K562 (cell line): ENCODE measurements around the gene CTAGE1. TPM values are rescaled to one million over a fixed set of nuclear protein-coding genes. Genes with fewer than 3 reads are reported as not detected.

Source experiments
- ATAC-seq: fragments of 200-7000 bp; cut with Tn5 transposase; 3 replicates; pipeline ENCODE4 v1.9.1; 2020; ENCODE audit warnings: moderate library complexity
- BruUV-seq: library from RNA; stranded (reverse); fragments of 400-500 nt; replicated peaks from 2 replicates; lab custom pipeline; 2021; lab: Mats Ljungman, UMichigan
- CTCF ChIA-PET: fragments of 300-600 bp; formaldehyde crosslinking; extraction: SDS; loops from one replicate; lab custom pipeline; 2021; ENCODE audit warnings: low intra/inter-chr PET ratio; lab: Yijun Ruan, JAX
- POLR2A ChIA-PET: fragments of 300-600, 350-650 bp; sonication (Branson Sonifier 250); formaldehyde crosslinking; extraction: SDS; loops from one replicate; lab custom pipeline; 2021; ENCODE audit warnings: antibody characterized with exemption, inconsistent platforms; lab: Yijun Ruan, JAX
- DNase-seq, 4 experiments: peaks; one replicate each; pipeline versions ENCODE4 v3.0.0 to v3.0.0-alpha.2; 2011 to 2018; ENCODE audit warnings: low spot score in 3 of 4, mixed read lengths in 3 of 4; ENCODE audit errors: extremely low read depth in 1 of 4
- FAIRE-seq: peaks from 2 replicates; lab custom pipeline; 2011; peaks lifted over from hg19 to GRCh38; lab: Jason Lieb, UNC
- H2AFZ ChIP-seq: 2 replicates; pipeline ENCODE4 v1.6.0; 2011; ENCODE audit warnings: low read depth, low read length, control low read depth, inconsistent platforms
- H3K27ac ChIP-seq: fragments of 200-600 bp; 3 replicates; pipeline ENCODE4 v1.8.0; 2011; ENCODE audit warnings: low read depth, mild to moderate bottlenecking, control low read depth, inconsistent platforms, low read length, moderate library complexity, mixed read lengths; ENCODE audit errors: extremely low read depth
- H3K27me3 ChIP-seq, 2 experiments: fragments of 300-600 bp in 1 of 2; 2 replicates in 1 of 2; 3 replicates in 1 of 2; pipeline versions ENCODE4 v1.6.0 to v1.8.0; 2011; ENCODE audit warnings: inconsistent platforms in 2 of 2, low read length in 2 of 2, mild to moderate bottlenecking in 1 of 2, mixed read lengths in 1 of 2, moderate library complexity in 1 of 2; ENCODE audit not compliant: control insufficient read depth in 2 of 2, insufficient read depth in 2 of 2
- H3K36me3 ChIP-seq: fragments of 300-600 bp; 3 replicates; pipeline ENCODE4 v1.8.0; 2011; ENCODE audit warnings: mild to moderate bottlenecking, low read length, inconsistent platforms; ENCODE audit not compliant: control insufficient read depth, insufficient read depth
- H3K4me1 ChIP-seq, 2 experiments: fragments of 200-600 bp in 1 of 2; replicated peaks in 1 of 2; 2 replicates in 1 of 2; 3 replicates in 1 of 2; pipeline versions ENCODE4 v1.5.1 to v1.8.0; 2011; ENCODE audit warnings: inconsistent platforms in 2 of 2, low read length in 2 of 2, mild to moderate bottlenecking in 1 of 2, mixed read lengths in 1 of 2, moderate library complexity in 1 of 2; ENCODE audit not compliant: control insufficient read depth in 2 of 2, insufficient read depth in 2 of 2
- H3K4me2 ChIP-seq: 2 replicates; pipeline ENCODE4 v1.6.1; 2011; ENCODE audit warnings: low read length, control low read depth, inconsistent platforms, mixed read lengths; ENCODE audit not compliant: insufficient read depth
- H3K4me3 ChIP-seq: fragments of 200-600 bp; sonication (generic), shearing (Covaris generic); 2 replicates; pipeline ENCODE4 v1.5.1; 2016; ENCODE audit warnings: control low read depth, inconsistent platforms
- H3K79me2 ChIP-seq: fragments of 200-600 bp; 3 replicates; pipeline ENCODE4 v1.8.0; 2011; ENCODE audit warnings: low read length, inconsistent platforms; ENCODE audit not compliant: control insufficient read depth, insufficient read depth
- H3K9ac ChIP-seq, 2 experiments: 2 replicates each; pipeline versions ENCODE4 v1.6.0 to v1.6.1; 2011; ENCODE audit warnings: low read depth in 2 of 2, low read length in 2 of 2, control low read depth in 1 of 2, inconsistent platforms in 1 of 2, mild to moderate bottlenecking in 1 of 2, mixed read lengths in 1 of 2; ENCODE audit not compliant: insufficient read depth in 1 of 2
- H3K9me1 ChIP-seq: one replicate; pipeline ENCODE4 v1.6.0; 2011; ENCODE audit warnings: inconsistent platforms, mild to moderate bottlenecking, low read length, moderate library complexity; ENCODE audit not compliant: control insufficient read depth, insufficient read depth
- H3K9me3 ChIP-seq: replicated peaks from 2 replicates; pipeline ENCODE4 v1.5.1; 2011; ENCODE audit warnings: low read depth, low read length, inconsistent platforms; ENCODE audit not compliant: control insufficient read depth, insufficient read depth
- H4K20me1 ChIP-seq: replicated peaks from 2 replicates; pipeline ENCODE4 v1.6.1; 2011; ENCODE audit warnings: low read length, inconsistent platforms, mixed read lengths; ENCODE audit not compliant: control insufficient read depth, insufficient read depth
- EHMT2 ChIP-seq: fragments of 450-650 bp; IDR thresholded peaks from 2 replicates; pipeline ENCODE4 v1.6.1; 2018; ENCODE audit warnings: antibody characterized with exemption
- ID3 ChIP-seq, 2 experiments: fragments of 250-450 bp in 1 of 2; fragments of 450-650 bp in 1 of 2; sonication (Bioruptor Pico) in 1 of 2; IDR thresholded peaks; 2 replicates each; pipeline versions ENCODE4 v1.6.1 to v1.8.0; 2016 to 2021; ENCODE audit warnings: mild to moderate bottlenecking in 2 of 2, moderate library complexity in 2 of 2, missing compliant biosample characterization in 1 of 2, missing genetic modification characterization in 1 of 2
- PRDM10 ChIP-seq: fragments of 450-650 bp; IDR thresholded peaks from 2 replicates; pipeline ENCODE4 v1.6.1; 2018; ENCODE audit not compliant: partially characterized antibody
- RAD21 ChIP-seq, 2 experiments: fragments of 250-450 bp in 1 of 2; fragments of 450-650 bp in 1 of 2; sonication (Bioruptor Pico) in 1 of 2; formaldehyde crosslinking in 1 of 2; IDR thresholded peaks in 1 of 2; conservative IDR thresholded peaks in 1 of 2; 2 replicates each; pipeline versions ENCODE4 v1.4.0 to v1.8.0; 2020 to 2022; ENCODE audit warnings: mild to moderate bottlenecking in 2 of 2, moderate library complexity in 1 of 2
- REST ChIP-seq, 2 experiments: fragments of 450-650 bp; formaldehyde crosslinking in 1 of 2; IDR thresholded peaks; 2 replicates each; pipeline versions ENCODE4 v1.4.0 to v1.6.1; 2014 to 2020; ENCODE audit warnings: mild to moderate bottlenecking in 2 of 2, borderline replicate concordance in 1 of 2, low read depth in 1 of 2
- SPI1 ChIP-seq: IDR thresholded peaks from 2 replicates; pipeline ENCODE4 v1.6.1; 2011; ENCODE audit warnings: low read depth, low read length, control low read depth, borderline replicate concordance
- WGBS: fragments of 100-300 bp; shearing (Covaris generic); methylation state at CpG from one replicate; pipeline ENCODE4 v1.1.6; 2016; ENCODE audit warnings: low coverage, mixed read lengths; ENCODE audit not compliant: insufficient coverage; ENCODE audit errors: missing lambda C conversion rate; 5-methylcytosine and 5-hydroxymethylcytosine counted together
- in situ Hi-C: fragments of 300-500 bp; cut with MboI; formaldehyde crosslinking; loops from 4 replicates; pipeline ENCODE4 v1.15.0; 2018; ENCODE audit warnings: inconsistent platforms, mixed read lengths
- intact Hi-C: fragments of 100-400 bp; cut with micrococcal nuclease; formaldehyde crosslinking; loops from 2 replicates; pipeline ENCODE4 v1.14.2; 2022
- polyA plus RNA-seq, 8 experiments: library from polyadenylated mRNA; depleted of rRNA in 4 of 8; stranded (reverse) in 5 of 8; unstranded in 3 of 8; fragments of >200 nt; fragmentation: Nextera tagmentation in 2 of 8; fragmentation: Illumina TruSeq in 1 of 8; extraction: Ambion mirVana in 2 of 8; extraction: Trizol in 1 of 8; gene quantifications; 2 replicates each; pipeline versions ENCODE4 v1.2.1 to v1.2.3, GENCODE V29; 2011 to 2014; ENCODE audit warnings: inconsistent platforms in 1 of 8, missing spikeins in 1 of 8
- total RNA-seq, 7 experiments: library from RNA; depleted of rRNA in 6 of 7; stranded (reverse); fragments of >200 nt in 6 of 7; fragmentation: Illumina TruSeq in 2 of 7; extraction: Trizol in 2 of 7; gene quantifications; 2 replicates each; pipeline versions ENCODE4 v1.2.1 to v1.2.3, GENCODE V29; 2011 to 2021; ENCODE audit warnings: low replicate concordance in 1 of 7

The CTAGE1 gene
- total and polyA plus RNA-seq, 9 of the 15 experiments (the other 6 are each of a cell fraction or from before 2014, with no cell fraction given) = not detected

GRCh38 chr18:22451796-22452195 is 34.1 kb upstream of the CTAGE1 start:
- WGBS = 10% methylated on average over 7 of the region's 7 CpGs
- intact Hi-C loops = loop anchor here (5.0 kb wide), 1 partner anchor 106 kb away; no protein-coding TSS in a partner anchor
- TF ChIP-seq SPI1 (peak; percentile 62; the same call in 1 of the 2 replicates), EHMT2 (no peak), PRDM10 (peak; percentile 85), REST (IDR thresholded peaks at IDR 0.05; ENCODE audit: borderline replicate concordance) (peak; percentile 22; the same call in 1 of the 2 replicates), REST (CRISPR knock-in tag; IDR thresholded peaks at IDR 0.05; ENCODE audit: low read depth) (no peak), ID3 (CRISPR knock-in tag; IDR thresholded peaks at IDR 0.05) (no peak), ID3 (tag; IDR thresholded peaks at IDR 0.05) (0 out of 2 replicates have a peak, but pooled peaks have one; percentile 31), RAD21 (CRISPR knock-in tag; conservative IDR thresholded peaks at IDR 0.05 in 1 of 2, IDR thresholded peaks at IDR 0.05 in 1 of 2) (peak in 1 of 2 experiments; percentile 25; a peak in 1 of 4 replicates)

More at GRCh38 chr18:22451796-22452195, 34.1 kb upstream of the CTAGE1 start:
- H3K4me3 ChIP-seq = peak overlapping the region; percentile 16
- H4K20me1 ChIP-seq = no peaks in the 10 kb centered on the region
- H3K27ac ChIP-seq = peak overlapping the region; percentile 86
- peak in 3 of 4 experiments; percentile 32 to 64 (median 40) for DNase-seq
- ChIA-PET POLR2A (interaction anchor here (0.5 to 3.2 kb wide), 9 partner anchors 10 to 295 kb away, joined by 3 to 16 read pairs (median 3); no protein-coding TSS in a partner anchor), CTCF (interaction anchor here (0.6 kb wide), 1 partner anchor 986 kb away, joined by 3 read pairs; no protein-coding TSS in a partner anchor)
- peaks cover 6 to 16% of the 10 kb centered on the region in 2 experiments; a peak in 3 of 5 replicates for H3K4me1 ChIP-seq
- peaks cover 0 to 1% of the 10 kb centered on the region in 2 experiments; a peak in 1 of 5 replicates for H3K27me3 ChIP-seq
- no peaks in the 10 kb centered on the region for H3K79me2 ChIP-seq
- H3K9ac ChIP-seq = peak overlapping the region in 1 of 2 experiments; percentile 61; a peak in 2 of 4 replicates
- in situ Hi-C loops = no loop called here
- BruUV-seq = no TSS peak
- no peaks in the 10 kb centered on the region for H3K36me3 ChIP-seq
- peak overlapping the region; percentile 94 for H2AFZ ChIP-seq
- no peak for FAIRE-seq
- H3K9me3 ChIP-seq = no peaks in the 10 kb centered on the region
- H3K4me2 ChIP-seq = peak overlapping the region; percentile 80
- peak; percentile 69 for ATAC-seq
- no peaks in the 10 kb centered on the region for H3K9me1 ChIP-seq
